Spleen (tissue), 7 donors: ENCODE data around the gene PSMG3.

Experiments used
- POLR2A ChIP-seq, 3 donors: fragments of 450-650 bp; IDR thresholded peaks; one replicate each; pipeline ENCODE4 v1.5.1; 2017; ENCODE audit warnings: antibody characterized with exemption in 3 of 3, mild to moderate bottlenecking in 1 of 3
- POLR2AphosphoS5 ChIP-seq, 3 donors: sonication (generic); formaldehyde crosslinking; IDR thresholded peaks; one replicate each; pipeline ENCODE4 v1.5.1; 2017; ENCODE audit warnings: antibody characterized with exemption in 3 of 3
- TF ChIP-seq, protein P1 (sequence below), 11 experiments: fragments of 200-600 bp in 7 of 11; fragments of 450-650 bp in 4 of 11; sonication (generic) in 4 of 11; IDR thresholded peaks in 8 of 11; conservative IDR thresholded peaks in 3 of 11; 1 replicate in 7 of 11; 2 replicates in 4 of 11; pipeline versions ENCODE4 v1.4.0 to v1.8.0; 2016 to 2021; ENCODE audit warnings: antibody characterized with exemption in 11 of 11, inconsistent platforms in 4 of 11, mild to moderate bottlenecking in 1 of 11
- donor health status: DM: no; HTN: no; CAD: no; lungs with moderate emphysema.
- donor health status: DM: no; HTN: no; CAD: no.
- donor health status: DM: no; HTN: no; CAD: no.

DNA sequence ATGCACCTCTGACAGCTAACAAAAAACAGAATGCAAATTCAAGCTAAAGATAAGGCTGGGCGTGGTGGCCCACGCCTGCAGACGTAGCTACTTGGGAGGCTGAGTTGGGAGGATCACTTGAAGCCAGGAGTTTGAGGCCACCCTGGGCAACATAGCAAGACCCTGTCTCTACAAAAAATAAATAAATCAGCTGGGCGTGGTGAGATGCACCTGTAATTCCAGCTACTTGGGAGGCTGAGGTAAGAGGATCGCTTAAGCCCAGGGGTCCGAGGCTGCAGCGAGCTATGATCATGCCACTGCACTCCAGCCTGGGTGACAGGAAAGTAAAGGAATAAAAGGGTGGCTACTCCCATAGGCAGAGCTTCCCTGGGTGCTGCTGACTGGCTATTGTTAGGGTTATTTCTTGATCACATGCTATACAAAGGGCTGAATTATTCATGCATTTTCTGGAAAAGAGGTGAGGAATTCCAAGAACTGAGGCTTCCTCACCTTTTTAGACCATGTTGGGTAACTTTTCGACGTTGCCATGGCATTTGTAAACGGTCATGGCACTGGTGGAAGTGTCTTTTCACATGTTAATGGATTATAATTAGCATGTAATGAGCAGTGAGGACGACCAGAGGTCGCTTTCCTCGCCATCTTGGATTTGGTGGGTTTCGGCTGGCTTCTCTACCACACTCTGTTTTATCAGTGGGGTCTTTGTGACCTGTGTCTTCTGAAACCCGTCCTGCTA lies 6.9 kb upstream of the PSMG3 start:
- TF ChIP-seq, protein P1, sequence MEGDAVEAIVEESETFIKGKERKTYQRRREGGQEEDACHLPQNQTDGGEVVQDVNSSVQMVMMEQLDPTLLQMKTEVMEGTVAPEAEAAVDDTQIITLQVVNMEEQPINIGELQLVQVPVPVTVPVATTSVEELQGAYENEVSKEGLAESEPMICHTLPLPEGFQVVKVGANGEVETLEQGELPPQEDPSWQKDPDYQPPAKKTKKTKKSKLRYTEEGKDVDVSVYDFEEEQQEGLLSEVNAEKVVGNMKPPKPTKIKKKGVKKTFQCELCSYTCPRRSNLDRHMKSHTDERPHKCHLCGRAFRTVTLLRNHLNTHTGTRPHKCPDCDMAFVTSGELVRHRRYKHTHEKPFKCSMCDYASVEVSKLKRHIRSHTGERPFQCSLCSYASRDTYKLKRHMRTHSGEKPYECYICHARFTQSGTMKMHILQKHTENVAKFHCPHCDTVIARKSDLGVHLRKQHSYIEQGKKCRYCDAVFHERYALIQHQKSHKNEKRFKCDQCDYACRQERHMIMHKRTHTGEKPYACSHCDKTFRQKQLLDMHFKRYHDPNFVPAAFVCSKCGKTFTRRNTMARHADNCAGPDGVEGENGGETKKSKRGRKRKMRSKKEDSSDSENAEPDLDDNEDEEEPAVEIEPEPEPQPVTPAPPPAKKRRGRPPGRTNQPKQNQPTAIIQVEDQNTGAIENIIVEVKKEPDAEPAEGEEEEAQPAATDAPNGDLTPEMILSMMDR (IDR thresholded peaks at IDR 0.05 in 8 of 11, conservative IDR thresholded peaks at IDR 0.05 in 3 of 11) = no peak
- TF ChIP-seq POLR2A (IDR thresholded peaks at IDR 0.05) (no peak), POLR2AphosphoS5 (IDR thresholded peaks at IDR 0.05) (no peak)
